KMS-11 (cell line): Measurements from ENCODE around the gene ZMAT5.

Experiments used
- H2AFZ ChIP-seq: fragments of 200-600 bp; sonication (generic); 2 replicates; pipeline ENCODE4 v1.6.1; 2016; ENCODE audit warnings: antibody characterized with exemption, mixed run types, low read depth
- H3K27ac ChIP-seq: fragments of 200-600 bp; sonication (generic); 2 replicates; pipeline ENCODE4 v1.6.1; 2016; ENCODE audit warnings: mild to moderate bottlenecking, mixed run types
- H3K27me3 ChIP-seq: fragments of 200-600 bp; sonication (generic); 2 replicates; pipeline ENCODE4 v1.6.1; 2017; ENCODE audit warnings: mild to moderate bottlenecking, low read depth, mixed run types, moderate library complexity; ENCODE audit not compliant: insufficient read depth
- H3K36me3 ChIP-seq: fragments of 200-600 bp; sonication (generic); 2 replicates; pipeline ENCODE4 v1.6.1; 2017; ENCODE audit warnings: mild to moderate bottlenecking, mixed run types; ENCODE audit not compliant: insufficient read depth
- H3K4me1 ChIP-seq: fragments of 200-600 bp; sonication (generic); 2 replicates; pipeline ENCODE4 v1.6.1; 2016; ENCODE audit warnings: mild to moderate bottlenecking, low read depth, mixed run types; ENCODE audit not compliant: poor library complexity, severe bottlenecking
- H3K4me2 ChIP-seq: fragments of 200-600 bp; sonication (generic); 2 replicates; pipeline ENCODE4 v1.7.0; 2016; ENCODE audit warnings: mild to moderate bottlenecking, mixed run types
- H3K4me3 ChIP-seq: fragments of 200-600 bp; sonication (generic); IDR thresholded peaks from 2 replicates; pipeline ENCODE4 v1.6.1; 2017; ENCODE audit warnings: low read depth, low read length, mixed read lengths; ENCODE audit not compliant: insufficient read depth
- H3K79me2 ChIP-seq: fragments of 200-600 bp; sonication (generic); 2 replicates; pipeline ENCODE4 v1.6.1; 2016; ENCODE audit warnings: low read depth, mixed run types; ENCODE audit not compliant: insufficient read depth
- H3K9ac ChIP-seq: fragments of 200-600 bp; sonication (generic); 2 replicates; pipeline ENCODE4 v1.6.1; 2016; ENCODE audit warnings: mild to moderate bottlenecking, mixed run types
- H4K20me1 ChIP-seq: fragments of 200-600 bp; sonication (generic); 2 replicates; pipeline ENCODE4 v1.6.1; 2016; ENCODE audit warnings: mild to moderate bottlenecking, mixed run types; ENCODE audit not compliant: insufficient read depth
- CTCF ChIP-seq: fragments of 200-600 bp; sonication (generic); conservative IDR thresholded peaks from 2 replicates; pipeline ENCODE4 v1.6.1; 2017; ENCODE audit warnings: low read depth, mild to moderate bottlenecking, antibody characterized with exemption, low read length, moderate library complexity, mixed read lengths

Gene ZMAT5

GRCh38 chr22:29769723-29770321, 3.0 kb upstream of the ZMAT5 start:
- no peaks in the 10 kb centered on the region for H3K27me3 ChIP-seq
- H3K79me2 ChIP-seq = peaks cover 22% of the 10 kb centered on the region; the same call in 1 of the 2 replicates
- no peak for TF ChIP-seq CTCF
- no peak overlapping the region for H3K27ac ChIP-seq
- no peak overlapping the region for H2AFZ ChIP-seq
- H3K9ac ChIP-seq = no peak overlapping the region
- no peak overlapping the region for H3K4me2 ChIP-seq
- H4K20me1 ChIP-seq = no peaks in the 10 kb centered on the region
- H3K4me3 ChIP-seq = no peak overlapping the region
- peaks cover 13% of the 10 kb centered on the region for H3K4me1 ChIP-seq
- H3K36me3 ChIP-seq = peaks cover 7% of the 10 kb centered on the region; the same call in 1 of the 2 replicates

GRCh38 chr22:29768052-29768693, 1.4 kb upstream of the ZMAT5 start:
- H2AFZ ChIP-seq = peak overlapping the region; percentile 77
- no peak overlapping the region for H3K4me3 ChIP-seq
- H3K79me2 ChIP-seq = peaks cover 22% of the 10 kb centered on the region; the same call in 1 of the 2 replicates
- H3K9ac ChIP-seq = peak overlapping the region; percentile 77; the same call in 1 of the 2 replicates
- peaks cover 13% of the 10 kb centered on the region for H3K4me1 ChIP-seq
- H3K27ac ChIP-seq = peak overlapping the region; percentile 41; the same call in 1 of the 2 replicates
- H3K27me3 ChIP-seq = no peaks in the 10 kb centered on the region
- peaks cover 7% of the 10 kb centered on the region; the same call in 1 of the 2 replicates for H3K36me3 ChIP-seq
- peak overlapping the region; percentile 76 for H3K4me2 ChIP-seq
- H4K20me1 ChIP-seq = no peaks in the 10 kb centered on the region
- no peak for TF ChIP-seq CTCF

GRCh38 chr22:29767171-29768051, 604 bp upstream of the ZMAT5 start, which contains the start of gene UQCR10:
UQCR10 (plus strand) TSS chr22:29767369; CDS start chr22:29767399, 30 bp downstream.
- Histone ChIP-seq H3K4me2 (peak within 1 kb of the TSS; percentile 76), H2AFZ (peak within 1 kb of the TSS; percentile 77), H3K4me3 (no peak within 1 kb of the TSS), H3K27me3 (no peaks in the 10 kb centered on the region), H3K36me3 (peaks cover 7% of the 10 kb centered on the region; the same call in 1 of the 2 replicates), H3K9ac (peak within 1 kb of the TSS; percentile 77), H3K27ac (peak within 1 kb of the TSS; percentile 41), H3K79me2 (peaks cover 22% of the 10 kb centered on the region; the same call in 1 of the 2 replicates), H3K4me1 (peaks cover 13% of the 10 kb centered on the region), H4K20me1 (no peaks in the 10 kb centered on the region)
- TF ChIP-seq CTCF = no peak

GRCh38 chr22:29765905-29766631, 739 bp downstream of the ZMAT5 start:
- Histone ChIP-seq H3K27me3 (no peaks in the 10 kb centered on the region), H4K20me1 (no peaks in the 10 kb centered on the region), H3K4me1 (peaks cover 13% of the 10 kb centered on the region), H3K4me3 (no peak overlapping the region), H2AFZ (peak overlapping the region; percentile 77), H3K27ac (no peak overlapping the region), H3K4me2 (peak overlapping the region; percentile 76; the same call in 1 of the 2 replicates), H3K79me2 (peaks cover 22% of the 10 kb centered on the region; the same call in 1 of the 2 replicates), H3K9ac (peak overlapping the region; percentile 77; the same call in 1 of the 2 replicates), H3K36me3 (peaks cover 7% of the 10 kb centered on the region; the same call in 1 of the 2 replicates)
- TF ChIP-seq CTCF = no peak
